Ovary (tissue), 9 donors: ENCODE results near the gene TSHZ2. TPM values are rescaled to one million over a fixed set of nuclear protein-coding genes. Genes with fewer than 3 reads are reported as not detected.

Experiments
- DNase-seq, 5 donors: peaks; one replicate each; pipeline ENCODE4 v3.0.0-alpha.2; 2019 to 2020
- H3K27ac ChIP-seq, 2 donors: fragments of 200-600 bp; one replicate each; pipeline versions ENCODE4 v1.5.1 to v1.8.0; 2019 to 2022
- H3K27me3 ChIP-seq: fragments of 200-600 bp; one replicate; pipeline ENCODE4 v1.8.0; 2022
- H3K36me3 ChIP-seq: fragments of 200-600 bp; sonication (generic); one replicate; pipeline ENCODE4 v1.5.1; 2019
- H3K4me1 ChIP-seq: one replicate; pipeline ENCODE4 v1.8.1; 2013; ENCODE audit warnings: mild to moderate bottlenecking, moderate library complexity; ENCODE audit not compliant: insufficient read depth
- H3K4me3 ChIP-seq: fragments of 200-600 bp; sonication (generic); one replicate; pipeline ENCODE4 v1.5.1; 2017
- H3K9me3 ChIP-seq, 2 donors: fragments of 200-600 bp in 1 of 2; sonication (generic) in 1 of 2; one replicate each; pipeline versions ENCODE4 v1.5.1 to v1.8.1; 2013 to 2019; ENCODE audit warnings: mild to moderate bottlenecking in 1 of 2, moderate library complexity in 1 of 2
- CTCF ChIP-seq, 3 donors: fragments of 450-650 bp in 2 of 3; fragments of 200-600 bp in 1 of 3; IDR thresholded peaks; one replicate each; pipeline versions ENCODE4 v1.5.1 to v1.8.0; 2016 to 2022; ENCODE audit warnings: antibody characterized with exemption in 3 of 3, mild to moderate bottlenecking in 1 of 3
- EP300 ChIP-seq: sonication (generic); formaldehyde crosslinking; IDR thresholded peaks from one replicate; pipeline ENCODE4 v1.6.1; 2017; ENCODE audit warnings: antibody characterized with exemption
- POLR2A ChIP-seq: fragments of 450-650 bp; IDR thresholded peaks from one replicate; pipeline ENCODE4 v1.6.1; 2017; ENCODE audit warnings: antibody characterized with exemption, mild to moderate bottlenecking, moderate library complexity
- WGBS, 3 donors: extraction: QIAGEN DNeasy Blood & Tissue Kit in 1 of 3; methylation state at CpG; one replicate each; pipeline versions ENCODE4 v1.1.5 to v1.1.7; 2013 to 2017; 5-methylcytosine and 5-hydroxymethylcytosine counted together
- intact Hi-C, 4 donors: fragments of 100-400 bp; cut with DNase I; formaldehyde crosslinking; loops; one replicate each; pipeline versions ENCODE4 v1.11.0 to v1.15.1; 2022 to 2023
- polyA plus RNA-seq, 2 donors: library from polyadenylated mRNA; stranded (reverse); fragments of 200-250 nt in 1 of 2; fragments of 350-450 nt in 1 of 2; fragmentation: Illumina TruSeq in 1 of 2; extraction: RNeasy Lipid Tissue Mini Kit (QIAGEN cat#74804) in 1 of 2; gene quantifications; one replicate each; pipeline ENCODE4 v1.2.3, GENCODE V29; 2013 to 2014
- total RNA-seq, 7 donors: library from RNA; depleted of rRNA in 2 of 7; stranded (reverse); fragments of >200 nt in 2 of 7; fragmentation: NEBNext Ultra II Directional in 3 of 7; extraction: Animal tissue kit (Norgen Biotek cat#: 25700) in 3 of 7; gene quantifications; one replicate each; pipeline versions ENCODE4 v1.1.0 to v1.2.4, GENCODE V29; 2016 to 2023
- donor health status: DM: no; HTN: no; CAD: no; lungs with moderate emphysema.
- donor health status: DM: no; HTN: no; CAD: no.
- donor health status: Bipolar disorder and iron deficiency.
- donor health status: DM: yes; HTN: yes; CAD: no.
- donor health status: DM: no; HTN: no; CAD: no.
- donor health status: DM: yes; HTN: yes; CAD: no.

TSHZ2 gene
- total and polyA plus RNA-seq, 9 donors: 18.2 to 113 (median 40.2) TPM

GRCh38 chr20:53387983-53388675 lies 416.0 kb downstream of the TSHZ2 start:
- Histone ChIP-seq H3K4me3 (no peak overlapping the region), H3K9me3 (no peaks in the 10 kb centered on the region), H3K27me3 (no peaks in the 10 kb centered on the region), H3K4me1 (peaks cover 2% of the 10 kb centered on the region), H3K36me3 (no peaks in the 10 kb centered on the region), H3K27ac (no peak overlapping the region)
- intact Hi-C loops: no loop called here
- DNase-seq: no peak
- TF ChIP-seq CTCF (IDR thresholded peaks at IDR 0.05) (no peak), EP300 (no peak), POLR2A (no peak)
- WGBS, 3 donors: 91 to 96% (median 92%) methylated on average over 8 of the region's 8 CpGs

GRCh38 chr20:53389516-53390300 lies 417.6 kb downstream of the TSHZ2 start:
- no peaks in the 10 kb centered on the region for H3K27me3 ChIP-seq
- WGBS, 3 donors: 95 to 98% (median 96%) methylated on average over 10 of the region's 10 CpGs
- H3K4me3 ChIP-seq: no peak overlapping the region
- H3K4me1 ChIP-seq: no peaks in the 10 kb centered on the region
- DNase-seq: no peak
- H3K27ac ChIP-seq: no peak overlapping the region
- no peaks in the 10 kb centered on the region for H3K9me3 ChIP-seq
- intact Hi-C loops: no loop called here
- H3K36me3 ChIP-seq: no peaks in the 10 kb centered on the region
- TF ChIP-seq CTCF (IDR thresholded peaks at IDR 0.05) (no peak), POLR2A (no peak)

- Histone ChIP-seq H3K4me3 (no peak overlapping the region), H3K27me3 (no peaks in the 10 kb centered on the region), H3K9me3 (no peaks in the 10 kb centered on the region), H3K36me3 (no peaks in the 10 kb centered on the region), H3K4me1 (no peaks in the 10 kb centered on the region), H3K27ac (no peak overlapping the region)
- intact Hi-C loops: no loop called here
- WGBS, 3 donors: 87 to 96% (median 94%) methylated on average over 2 of the region's 2 CpGs
- DNase-seq: no peak
- TF ChIP-seq POLR2A (no peak), CTCF (IDR thresholded peaks at IDR 0.05) (no peak), EP300 (no peak)
Observed at GRCh38 chr20:53390770-53391169, 418.6 kb downstream of the TSHZ2 start.

- TF ChIP-seq POLR2A: no peak
- no peaks in the 10 kb centered on the region for H3K36me3 ChIP-seq
- no peaks in the 10 kb centered on the region for H3K4me1 ChIP-seq
- H3K27me3 ChIP-seq: no peaks in the 10 kb centered on the region
- no peaks in the 10 kb centered on the region for H3K9me3 ChIP-seq
- intact Hi-C loops: no loop called here
- no peak for DNase-seq
- H3K27ac ChIP-seq: no peak overlapping the region
- no peak overlapping the region for H3K4me3 ChIP-seq
Observed at GRCh38 chr20:53394433-53394832, 422.3 kb downstream of the TSHZ2 start.
